Kasumi-1 (cell line): ENCODE results near the gene ZDHHC17.
"Not testable (repeated sequence)": the region's sequence is repeated elsewhere in the genome, so short reads cannot be mapped to it uniquely, and the experiment has no call there.

ENCODE experiments used
- DNase-seq, 2 experiments: peaks; one replicate each; lab custom pipeline; 2025; lab: John Stamatoyannopoulos, UW

Gene ZDHHC17, protein sequence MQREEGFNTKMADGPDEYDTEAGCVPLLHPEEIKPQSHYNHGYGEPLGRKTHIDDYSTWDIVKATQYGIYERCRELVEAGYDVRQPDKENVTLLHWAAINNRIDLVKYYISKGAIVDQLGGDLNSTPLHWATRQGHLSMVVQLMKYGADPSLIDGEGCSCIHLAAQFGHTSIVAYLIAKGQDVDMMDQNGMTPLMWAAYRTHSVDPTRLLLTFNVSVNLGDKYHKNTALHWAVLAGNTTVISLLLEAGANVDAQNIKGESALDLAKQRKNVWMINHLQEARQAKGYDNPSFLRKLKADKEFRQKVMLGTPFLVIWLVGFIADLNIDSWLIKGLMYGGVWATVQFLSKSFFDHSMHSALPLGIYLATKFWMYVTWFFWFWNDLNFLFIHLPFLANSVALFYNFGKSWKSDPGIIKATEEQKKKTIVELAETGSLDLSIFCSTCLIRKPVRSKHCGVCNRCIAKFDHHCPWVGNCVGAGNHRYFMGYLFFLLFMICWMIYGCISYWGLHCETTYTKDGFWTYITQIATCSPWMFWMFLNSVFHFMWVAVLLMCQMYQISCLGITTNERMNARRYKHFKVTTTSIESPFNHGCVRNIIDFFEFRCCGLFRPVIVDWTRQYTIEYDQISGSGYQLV

DNA sequence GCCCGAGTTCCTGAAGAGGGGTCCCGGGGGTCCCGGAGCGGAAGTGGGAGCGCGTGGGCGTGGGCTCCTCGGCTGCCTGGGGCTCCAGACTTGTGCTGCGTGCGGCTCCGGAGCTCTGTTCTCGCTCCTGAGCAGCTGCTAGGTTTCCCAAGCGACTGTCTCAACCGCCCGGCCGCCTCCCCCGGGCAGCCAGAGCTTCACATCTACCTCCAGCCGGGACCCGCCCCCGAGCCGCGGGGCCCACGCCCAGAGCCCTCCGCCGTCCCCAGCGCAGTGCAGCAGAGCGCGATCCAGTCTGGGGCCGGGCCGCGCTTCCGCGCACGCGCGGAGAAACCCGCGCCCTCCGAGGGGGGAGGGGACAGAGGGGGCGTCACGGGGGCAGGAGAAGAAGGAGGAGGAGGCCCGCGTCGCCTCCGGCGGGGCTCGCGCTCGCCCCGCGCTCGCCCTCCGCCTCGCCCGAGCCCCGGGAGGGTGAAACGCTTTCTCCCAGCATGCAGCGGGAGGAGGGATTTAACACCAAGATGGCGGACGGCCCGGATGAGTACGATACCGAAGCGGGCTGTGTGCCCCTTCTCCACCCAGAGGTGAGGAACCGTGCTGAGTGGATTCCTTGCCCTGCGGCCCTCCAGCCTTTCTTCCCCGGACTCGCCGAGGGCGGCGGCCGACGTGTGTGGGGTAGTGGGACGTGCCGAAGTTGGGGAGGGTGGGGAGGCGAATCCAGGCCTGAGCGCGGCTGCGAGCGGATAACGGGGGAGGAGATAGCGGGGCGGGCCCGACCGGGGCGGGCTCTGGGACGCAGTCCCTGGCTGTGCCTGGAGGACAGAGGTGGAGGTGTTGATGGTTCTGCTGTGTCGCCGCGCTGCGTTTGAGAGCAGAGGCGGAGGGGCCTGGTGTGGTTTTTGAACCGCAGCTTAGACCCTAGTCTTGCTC, at the start of gene ZDHHC17:
ZDHHC17 (plus strand) TSS at position 370 of the 930 bp plus-strand sequence; CDS start at position 492, 122 bp downstream.
- peak; percentile 95 to 98 for DNase-seq

- no peak for DNase-seq
Measured at GRCh38 chr12:76714415-76714814, 49.5 kb upstream of the ZDHHC17 start.

DNA sequence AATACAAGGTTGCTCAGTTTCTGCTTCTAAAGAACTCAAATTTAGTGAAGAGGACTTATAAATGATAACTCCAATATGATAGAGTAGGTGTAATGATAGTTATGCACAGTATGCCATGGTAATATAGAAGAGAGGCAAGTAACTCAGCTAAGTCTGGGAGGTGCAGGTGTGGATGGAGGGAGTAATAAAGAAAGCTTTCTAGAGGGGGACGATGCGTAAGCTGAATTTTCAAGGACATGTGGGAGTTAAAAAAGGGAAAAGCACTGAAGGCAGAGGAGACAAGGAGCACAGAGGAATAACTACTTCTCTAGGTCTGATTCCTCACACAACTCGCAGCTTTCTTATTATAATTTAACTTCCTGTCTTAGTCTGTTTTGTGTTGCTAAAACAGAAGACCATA, 49.1 kb upstream of the ZDHHC17 start:
- no peak for DNase-seq

DNA sequence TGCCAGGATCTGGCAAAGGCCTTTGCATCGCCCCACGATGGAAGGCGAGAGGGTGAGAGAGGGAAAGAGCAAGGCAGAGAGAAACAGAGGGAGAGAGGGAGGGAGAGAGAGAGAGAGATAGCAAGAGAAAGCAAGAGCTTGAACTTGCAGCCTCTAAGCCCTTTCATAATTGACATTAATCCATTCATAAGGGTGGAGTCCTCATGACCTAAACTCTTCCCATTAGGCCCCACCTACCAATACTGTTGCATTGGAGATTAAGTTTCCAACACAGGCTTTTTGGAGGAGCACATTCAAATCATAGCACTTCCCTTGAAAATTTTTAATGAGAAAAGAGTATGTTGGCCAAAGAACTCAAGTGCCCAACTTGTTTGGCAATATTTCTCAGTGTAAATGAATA, 48.6 kb upstream of the ZDHHC17 start:
- no peak for DNase-seq

GRCh38 chr12:76717314-76717713, 46.6 kb upstream of the ZDHHC17 start:
- DNase-seq: no peak

- no peak for DNase-seq
Measured at GRCh38 chr12:76719171-76720041, 44.5 kb upstream of the ZDHHC17 start.

DNA sequence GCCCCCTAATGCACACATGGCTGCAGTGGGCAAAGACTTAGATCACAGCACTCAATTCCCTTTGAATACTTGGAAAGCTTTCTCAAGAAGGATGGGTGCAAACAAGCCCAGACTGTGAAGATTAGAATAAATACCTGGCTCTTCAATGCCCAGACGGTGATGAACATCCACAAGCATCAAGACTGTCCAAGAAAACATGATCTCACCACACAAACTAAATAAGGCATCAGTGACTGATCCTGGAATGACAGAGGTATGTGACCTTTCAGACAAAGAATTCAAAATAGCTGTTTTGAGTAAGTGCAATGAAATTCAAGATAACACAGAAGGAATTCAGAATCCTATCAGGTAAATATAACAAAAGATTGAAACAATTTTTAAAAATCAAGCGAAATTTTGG, 43.8 kb upstream of the ZDHHC17 start:
- no peak for DNase-seq

- no peak for DNase-seq
Measured at GRCh38 chr12:76726626-76727025, 37.3 kb upstream of the ZDHHC17 start.

GRCh38 chr12:76732188-76732587, 31.7 kb upstream of the ZDHHC17 start:
- DNase-seq: not testable (repeated sequence)

DNA sequence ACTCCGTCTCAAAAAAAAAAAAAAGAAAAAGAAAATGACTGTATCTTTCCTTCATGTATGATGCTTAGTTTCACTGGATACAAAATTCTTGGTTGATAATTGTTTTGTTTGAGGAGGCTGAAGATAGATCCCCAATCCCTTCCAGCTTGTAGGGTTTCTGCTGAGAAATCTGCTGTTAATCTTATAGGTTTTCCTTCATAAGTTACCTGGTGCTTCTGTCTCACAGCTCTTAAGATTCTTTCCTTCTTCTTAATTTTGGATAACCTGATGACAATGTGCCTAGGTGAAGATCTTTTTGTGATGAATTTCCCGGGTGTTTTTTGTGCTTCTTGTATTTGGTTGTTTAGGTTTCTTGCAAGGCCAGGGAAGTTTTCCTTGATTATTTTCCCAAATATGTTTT, 26.2 kb upstream of the ZDHHC17 start:
- not testable (repeated sequence) for DNase-seq

- DNase-seq: no peak
Measured at GRCh38 chr12:76738824-76739579, 24.9 kb upstream of the ZDHHC17 start.

GRCh38 chr12:76739896-76740295, 24.0 kb upstream of the ZDHHC17 start:
- no peak for DNase-seq

DNA sequence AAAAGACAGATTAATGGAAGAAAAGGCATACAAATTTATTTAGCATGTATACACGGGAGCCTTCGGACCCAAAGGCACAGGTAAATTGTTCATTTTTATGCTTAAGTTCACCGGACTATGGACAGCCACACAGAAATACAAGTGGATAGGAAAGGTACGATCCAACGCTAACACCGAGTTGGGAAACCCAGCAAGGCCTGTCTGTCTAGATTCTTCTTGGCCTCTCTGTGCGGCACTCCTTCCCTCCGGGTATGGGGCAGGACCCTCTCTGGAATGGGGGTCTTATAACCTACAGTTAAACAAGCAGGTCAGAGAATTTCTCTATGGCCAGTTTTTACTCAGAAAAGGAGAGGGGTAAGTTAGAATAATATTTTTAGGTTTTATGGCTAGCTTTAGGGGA, 23.4 kb upstream of the ZDHHC17 start:
- DNase-seq: no peak

DNA sequence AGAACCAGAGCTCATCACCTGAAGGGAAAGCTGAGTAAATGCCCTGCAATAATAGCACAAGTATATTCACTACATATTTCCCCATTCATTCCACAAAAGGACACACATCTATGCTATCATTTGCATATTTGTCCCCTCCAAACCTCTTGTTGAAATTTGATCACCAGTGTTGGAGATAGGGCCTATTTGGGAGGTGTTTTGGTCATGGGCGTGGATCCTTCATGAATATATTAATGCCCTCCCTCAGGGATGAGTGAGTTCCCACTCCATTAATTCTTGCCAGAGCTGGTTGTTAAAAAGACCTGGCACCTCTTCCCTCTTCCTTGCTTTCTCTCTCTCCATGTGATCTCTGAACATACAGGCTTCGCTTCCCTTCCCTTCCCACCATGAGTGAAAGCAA, 18.6 kb upstream of the ZDHHC17 start:
- DNase-seq: no peak

- DNase-seq: no peak
Measured at GRCh38 chr12:76746516-76746915, 17.4 kb upstream of the ZDHHC17 start.

GRCh38 chr12:76747245-76747644, 16.7 kb upstream of the ZDHHC17 start:
- DNase-seq: no peak

- no peak for DNase-seq
Measured at GRCh38 chr12:76755829-76756379, 8.0 kb upstream of the ZDHHC17 start.

- DNase-seq: no peak
Measured at GRCh38 chr12:76757694-76758093, 6.2 kb upstream of the ZDHHC17 start.

DNA sequence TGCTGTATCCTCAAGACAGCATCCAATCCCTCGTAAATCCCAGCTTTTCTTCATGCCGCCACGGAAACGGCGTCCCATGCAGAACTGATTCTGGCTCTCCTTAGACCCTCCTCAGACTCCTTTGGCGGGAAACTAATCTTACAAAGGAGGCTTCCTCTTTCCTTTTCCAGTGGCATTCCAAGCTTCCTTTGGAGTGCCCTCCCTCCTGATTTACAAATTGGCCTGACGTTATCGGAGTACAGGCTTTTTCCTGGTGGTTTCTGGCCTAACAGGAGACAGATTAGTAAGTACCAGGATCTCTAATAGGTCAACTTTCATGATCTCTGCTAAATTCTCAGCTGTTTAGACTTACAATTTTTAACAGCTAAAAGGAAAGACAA, 1.3 kb upstream of the ZDHHC17 start:
- no peak for DNase-seq

GRCh38 chr12:76764856-76765255, 941 bp downstream of the ZDHHC17 start:
- peak; percentile 19 to 50 for DNase-seq
